ENCODE results near the gene SOHLH1. TPM values are rescaled to one million over a fixed set of nuclear protein-coding genes. Genes with fewer than 3 reads are reported as not detected.

The SOHLH1 gene
- total and polyA plus RNA-seq, 2 experiments from 2014 or later = not detected

DNA sequence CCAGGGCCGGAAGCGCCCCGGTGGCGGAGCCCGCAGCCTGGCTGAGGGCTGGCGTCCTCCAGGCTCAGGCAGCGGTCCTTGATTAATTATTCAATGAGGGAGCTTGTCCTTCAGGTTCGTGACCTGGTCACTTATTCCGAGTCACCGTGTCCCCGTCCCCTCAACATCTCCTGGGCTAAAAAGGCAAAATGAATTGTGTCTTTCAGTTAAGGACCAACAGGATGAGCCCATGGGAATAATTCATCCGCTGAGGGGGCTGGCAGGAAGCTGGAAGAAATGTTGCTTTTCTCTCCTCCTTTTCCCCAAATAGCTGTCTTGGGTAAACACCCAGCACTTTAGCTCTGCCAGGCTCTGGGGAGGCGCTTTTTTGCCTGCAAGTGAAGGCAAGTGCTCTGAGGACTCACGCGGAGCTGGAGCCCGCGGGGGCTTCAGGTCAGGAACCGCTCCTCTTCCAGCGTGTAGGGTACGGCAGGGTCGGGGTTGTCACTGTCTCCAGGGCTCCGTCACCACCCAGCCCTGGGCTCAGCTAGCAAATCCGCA lies 15.8 kb upstream of the SOHLH1 start:
- H3K4me3 ChIP-seq = no peak overlapping the region
- peak overlapping the region; percentile 75 for H3K4me2 ChIP-seq
- H3K4me1 ChIP-seq (ENCODE audit: insufficient read depth) = no peaks in the 10 kb centered on the region
- no peaks in the 10 kb centered on the region for H4K20me1 ChIP-seq (ENCODE audit: insufficient read depth, poor library complexity, severe bottlenecking)
- H3K27me3 ChIP-seq = peaks cover 38% of the 10 kb centered on the region
- H3K27ac ChIP-seq = no peak overlapping the region
- no peaks in the 10 kb centered on the region for H3K9me2 ChIP-seq (replicated peaks; ENCODE audit: insufficient read depth)
- H3K79me2 ChIP-seq = no peaks in the 10 kb centered on the region
- no peaks in the 10 kb centered on the region for H3K9me3 ChIP-seq (ENCODE audit: low read depth)
- DNase-seq (ENCODE audit: low spot score) = no peak
- H2AFZ ChIP-seq = no peak overlapping the region
- no peaks in the 10 kb centered on the region for H3K36me3 ChIP-seq (replicated peaks; ENCODE audit: insufficient read depth, low read depth)
- 47% methylated on average over 23 of the region's 23 CpGs for WGBS (ENCODE audit: low lambda C conversion rate, missing lambda C conversion rate)
- TF ChIP-seq EZH2phosphoT487 (IDR thresholded peaks at IDR 0.05; ENCODE audit: low read depth, severe bottlenecking, unreplicated experiment) (no peak), EZH2 (IDR thresholded peaks at IDR 0.05; ENCODE audit: borderline replicate concordance) (no peak)
- TF ChIP-seq, protein P1, sequence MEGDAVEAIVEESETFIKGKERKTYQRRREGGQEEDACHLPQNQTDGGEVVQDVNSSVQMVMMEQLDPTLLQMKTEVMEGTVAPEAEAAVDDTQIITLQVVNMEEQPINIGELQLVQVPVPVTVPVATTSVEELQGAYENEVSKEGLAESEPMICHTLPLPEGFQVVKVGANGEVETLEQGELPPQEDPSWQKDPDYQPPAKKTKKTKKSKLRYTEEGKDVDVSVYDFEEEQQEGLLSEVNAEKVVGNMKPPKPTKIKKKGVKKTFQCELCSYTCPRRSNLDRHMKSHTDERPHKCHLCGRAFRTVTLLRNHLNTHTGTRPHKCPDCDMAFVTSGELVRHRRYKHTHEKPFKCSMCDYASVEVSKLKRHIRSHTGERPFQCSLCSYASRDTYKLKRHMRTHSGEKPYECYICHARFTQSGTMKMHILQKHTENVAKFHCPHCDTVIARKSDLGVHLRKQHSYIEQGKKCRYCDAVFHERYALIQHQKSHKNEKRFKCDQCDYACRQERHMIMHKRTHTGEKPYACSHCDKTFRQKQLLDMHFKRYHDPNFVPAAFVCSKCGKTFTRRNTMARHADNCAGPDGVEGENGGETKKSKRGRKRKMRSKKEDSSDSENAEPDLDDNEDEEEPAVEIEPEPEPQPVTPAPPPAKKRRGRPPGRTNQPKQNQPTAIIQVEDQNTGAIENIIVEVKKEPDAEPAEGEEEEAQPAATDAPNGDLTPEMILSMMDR (IDR thresholded peaks at IDR 0.05; ENCODE audit: poor library complexity) = no peak

DNA sequence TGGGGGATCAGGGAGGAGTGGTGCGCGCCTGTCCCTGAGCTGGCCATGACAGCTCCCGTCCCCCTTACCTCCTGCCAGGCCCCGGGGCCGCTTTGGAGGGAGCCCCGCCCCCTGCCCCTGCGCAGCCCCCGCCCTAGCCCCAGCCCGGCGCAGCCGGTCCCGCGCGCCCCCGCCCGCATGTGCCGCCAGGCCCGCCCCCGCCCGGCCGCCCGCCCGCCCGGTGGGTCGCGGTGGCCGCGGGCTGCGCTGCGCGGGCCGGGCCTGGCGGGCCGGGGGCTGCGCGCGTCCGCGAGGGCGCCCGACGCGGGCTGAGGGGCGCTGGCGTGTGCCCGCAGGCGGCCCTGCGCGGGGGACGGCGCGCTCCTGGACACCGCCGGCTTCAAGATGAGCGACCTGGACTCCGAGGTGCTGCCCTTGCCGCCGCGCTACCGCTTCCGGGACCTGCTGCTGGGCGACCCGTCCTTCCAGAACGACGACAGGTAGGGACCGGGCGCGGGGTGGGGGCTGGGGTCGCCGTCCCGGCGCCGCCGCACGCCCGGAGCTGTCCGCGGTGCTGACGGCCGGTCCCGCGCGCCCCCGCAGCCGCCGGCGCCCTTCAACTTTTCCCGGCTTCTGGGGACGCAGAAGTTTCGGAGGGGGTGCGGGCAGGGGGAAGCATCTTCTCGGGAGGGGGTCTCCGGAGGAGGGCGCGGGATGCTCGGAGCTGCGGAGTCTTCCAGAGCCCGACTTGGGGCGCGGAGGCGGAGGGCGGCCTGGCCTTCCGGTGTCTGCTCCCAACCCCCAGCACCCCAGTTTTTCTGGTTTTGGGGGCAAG lies 15.2 kb upstream of the SOHLH1 start:
- H3K27ac ChIP-seq = no peak overlapping the region
- no peaks in the 10 kb centered on the region for H3K79me2 ChIP-seq
- no peak overlapping the region for H3K4me3 ChIP-seq
- H3K4me1 ChIP-seq (ENCODE audit: insufficient read depth) = no peaks in the 10 kb centered on the region
- no peaks in the 10 kb centered on the region for H4K20me1 ChIP-seq (ENCODE audit: insufficient read depth, poor library complexity, severe bottlenecking)
- H3K9me2 ChIP-seq (replicated peaks; ENCODE audit: insufficient read depth) = no peaks in the 10 kb centered on the region
- no peak overlapping the region for H2AFZ ChIP-seq
- peaks cover 44% of the 10 kb centered on the region for H3K27me3 ChIP-seq
- H3K36me3 ChIP-seq (replicated peaks; ENCODE audit: insufficient read depth, low read depth) = no peaks in the 10 kb centered on the region
- peak; percentile 55 for DNase-seq (ENCODE audit: low spot score)
- peak overlapping the region; percentile 75 for H3K4me2 ChIP-seq
- H3K9me3 ChIP-seq (ENCODE audit: low read depth) = no peaks in the 10 kb centered on the region
- TF ChIP-seq, protein P1 (IDR thresholded peaks at IDR 0.05; ENCODE audit: poor library complexity) = no peak
- 6% methylated on average over 52 of the region's 103 CpGs for WGBS (ENCODE audit: low lambda C conversion rate, missing lambda C conversion rate)

DNA sequence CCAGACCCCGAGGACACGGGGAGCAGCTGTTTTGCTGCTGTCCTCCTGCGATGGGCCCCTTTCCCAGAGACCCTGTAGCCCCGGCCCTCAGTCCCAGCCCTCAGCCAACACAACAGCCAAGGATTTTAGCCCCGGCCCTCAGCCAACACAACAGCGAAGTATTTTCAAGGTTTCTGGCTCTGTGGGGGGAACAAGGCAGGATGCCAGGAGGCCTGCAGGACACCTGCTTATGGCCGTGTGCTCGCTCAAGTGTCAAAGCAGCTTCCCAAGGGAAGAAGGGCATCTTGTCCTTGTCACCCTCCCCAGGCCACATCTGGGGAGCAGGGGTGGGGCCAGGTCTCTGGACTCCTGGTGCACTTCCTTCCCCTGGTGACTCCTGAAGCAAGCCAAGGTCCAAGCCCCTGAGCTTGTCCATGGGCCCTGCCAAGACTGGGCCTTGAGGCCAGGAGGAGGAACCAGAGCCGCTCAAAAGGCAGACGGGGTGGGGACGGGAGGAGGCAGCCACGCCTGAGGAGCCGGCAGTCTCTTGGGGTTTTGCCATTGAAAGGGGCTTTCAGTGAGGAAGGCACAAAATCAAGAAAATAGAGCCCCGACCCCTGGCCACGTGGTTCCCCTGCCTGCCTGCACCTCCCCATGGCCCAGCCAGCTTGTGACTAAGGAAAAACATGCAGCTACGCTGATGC lies 13.5 kb upstream of the SOHLH1 start:
- DNase-seq (ENCODE audit: low spot score) = no peak
- Histone ChIP-seq H4K20me1 (ENCODE audit: insufficient read depth, poor library complexity, severe bottlenecking) (no peaks in the 10 kb centered on the region), H3K9me3 (ENCODE audit: low read depth) (no peaks in the 10 kb centered on the region), H3K27me3 (peaks cover 45% of the 10 kb centered on the region), H3K79me2 (no peaks in the 10 kb centered on the region), H3K27ac (no peak overlapping the region), H2AFZ (no peak overlapping the region), H3K36me3 (replicated peaks; ENCODE audit: insufficient read depth, low read depth) (no peaks in the 10 kb centered on the region), H3K4me1 (ENCODE audit: insufficient read depth) (no peaks in the 10 kb centered on the region), H3K4me3 (no peak overlapping the region), H3K4me2 (no peak overlapping the region), H3K9me2 (replicated peaks; ENCODE audit: insufficient read depth) (no peaks in the 10 kb centered on the region)
- 73% methylated on average over 16 of the region's 16 CpGs for WGBS (ENCODE audit: low lambda C conversion rate, missing lambda C conversion rate)
- TF ChIP-seq EZH2phosphoT487 (IDR thresholded peaks at IDR 0.05; ENCODE audit: low read depth, severe bottlenecking, unreplicated experiment) (no peak), EZH2 (IDR thresholded peaks at IDR 0.05; ENCODE audit: borderline replicate concordance) (no peak)
- TF ChIP-seq, protein P1 (IDR thresholded peaks at IDR 0.05; ENCODE audit: poor library complexity) = no peak

Measured in hepatocyte (in vitro differentiated cells).